ENCODE results near the gene SEMA3E.

DNA sequence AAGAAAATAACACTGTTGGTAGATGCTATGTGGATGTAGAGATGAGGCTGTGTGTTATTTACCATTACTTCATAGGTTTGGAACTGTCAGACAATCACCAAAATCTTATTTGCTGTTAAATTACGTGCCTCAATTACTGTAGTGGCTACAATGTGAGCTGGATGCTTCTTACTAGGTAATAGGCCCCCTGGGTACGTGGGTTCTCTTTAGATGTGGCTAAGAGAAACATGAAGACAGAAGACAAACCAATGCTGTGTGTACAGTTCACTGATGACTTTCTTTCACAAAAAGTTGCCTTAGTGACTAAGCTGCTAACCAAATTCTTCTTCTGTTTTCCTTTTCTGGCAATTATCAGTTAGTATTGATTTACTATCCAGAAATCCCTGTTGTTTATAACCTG is 144.6 kb downstream of the SEMA3E start:
- TF ChIP-seq EZH2phosphoT487 (IDR thresholded peaks at IDR 0.05; ENCODE audit: insufficient read depth, low read depth) (no peak), EZH2 (IDR thresholded peaks at IDR 0.05; ENCODE audit: insufficient read depth, poor library complexity, severe bottlenecking) (no peak)
